GM18517 (cell line): ENCODE data around the gene RAB4A.

Experiments used
- ATAC-seq: cut with Tn5 transposase; IDR thresholded peaks from one replicate; pipeline ENCODE4 v1.9.1; 2021; ENCODE audit warnings: mild to moderate bottlenecking, moderate library complexity; ENCODE audit not compliant: unreplicated experiment

RAB4A gene, protein sequence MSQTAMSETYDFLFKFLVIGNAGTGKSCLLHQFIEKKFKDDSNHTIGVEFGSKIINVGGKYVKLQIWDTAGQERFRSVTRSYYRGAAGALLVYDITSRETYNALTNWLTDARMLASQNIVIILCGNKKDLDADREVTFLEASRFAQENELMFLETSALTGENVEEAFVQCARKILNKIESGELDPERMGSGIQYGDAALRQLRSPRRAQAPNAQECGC

DNA sequence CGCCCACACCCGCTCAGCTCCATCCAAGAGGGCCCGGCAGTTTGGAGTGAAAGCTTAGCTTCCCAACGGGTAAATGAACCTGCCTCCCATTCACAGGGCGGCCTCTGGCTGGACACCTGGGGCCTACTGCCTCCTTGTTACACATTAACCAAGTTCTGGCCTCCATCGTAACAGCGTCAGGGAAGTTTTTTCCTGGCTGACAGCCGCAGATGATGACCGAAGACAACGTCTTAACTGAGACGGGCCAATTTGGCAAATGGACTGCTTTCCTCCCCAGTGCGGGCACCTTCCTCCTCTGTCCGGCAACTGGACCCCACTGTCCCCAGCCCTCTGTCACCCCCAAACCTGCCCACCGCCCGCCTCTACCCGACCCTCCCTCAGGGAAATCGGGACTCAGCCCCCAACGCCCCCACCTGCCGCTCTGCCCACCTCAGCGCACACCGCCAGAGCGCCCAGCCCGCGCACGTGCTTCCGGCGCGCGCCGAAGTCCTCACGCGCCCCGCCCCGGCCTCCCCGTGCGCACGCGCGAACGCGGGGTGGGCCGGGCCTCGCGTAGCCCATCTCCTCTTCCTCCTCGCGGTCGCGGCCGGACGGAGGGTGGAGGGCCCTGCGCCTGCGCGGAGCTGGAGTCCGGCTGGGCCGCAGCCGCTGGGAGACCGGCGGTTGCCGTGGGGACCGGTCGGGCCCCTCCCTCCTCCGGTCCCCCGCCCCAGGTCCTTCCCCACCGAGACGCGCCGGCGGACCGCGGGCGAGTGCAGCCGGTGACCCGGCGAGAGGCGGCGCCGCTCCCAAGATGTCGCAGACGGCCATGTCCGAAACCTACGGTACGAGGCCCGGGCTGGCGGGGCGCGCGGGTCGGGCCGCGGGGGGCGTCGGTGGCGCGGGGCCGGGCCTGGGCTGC is at the start of gene RAB4A:
RAB4A (plus strand) TSS at position 565 of the 901 bp plus-strand sequence; CDS start at position 794, 229 bp downstream.
- peak; percentile 74 for ATAC-seq

DNA sequence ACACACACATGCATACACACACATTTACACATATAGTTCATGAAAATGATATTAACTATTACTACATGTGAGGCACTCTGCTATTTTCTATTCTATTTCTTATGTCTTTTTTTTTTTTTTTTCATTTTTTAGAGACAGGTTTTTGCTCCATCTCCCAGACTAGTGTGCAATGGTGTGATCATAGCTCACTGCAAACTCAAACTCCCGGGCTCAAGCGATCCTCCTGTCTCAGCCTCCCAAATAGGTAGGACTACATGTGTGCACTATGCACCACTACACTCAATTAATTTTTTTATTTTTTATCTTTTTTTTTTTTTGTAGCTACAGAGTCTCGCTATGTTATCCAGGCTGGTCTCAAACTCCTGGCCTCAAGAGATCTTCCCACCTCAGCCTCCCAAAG is 48.8 kb upstream of the RAB4A start:
- no peak for ATAC-seq

DNA sequence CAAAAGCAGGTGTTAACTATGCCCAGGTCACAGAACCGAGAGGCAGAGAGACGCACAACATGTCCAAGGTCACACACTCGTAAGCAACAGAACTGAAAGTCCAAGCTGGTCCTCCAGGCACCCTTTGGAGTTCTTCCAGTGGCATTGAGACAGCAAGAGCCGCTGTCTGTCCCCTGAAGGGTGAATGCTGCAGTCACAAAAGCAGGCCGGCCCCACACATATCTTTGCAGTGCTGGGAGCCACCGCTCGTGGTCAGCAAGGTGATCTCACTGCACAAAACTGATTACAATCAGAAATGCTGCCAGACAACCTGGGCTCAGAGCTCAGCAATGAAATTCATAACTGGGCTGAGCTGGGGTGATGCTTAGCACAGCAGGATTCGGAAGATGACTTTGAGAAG is 47.4 kb upstream of the RAB4A start:
- no peak for ATAC-seq

DNA sequence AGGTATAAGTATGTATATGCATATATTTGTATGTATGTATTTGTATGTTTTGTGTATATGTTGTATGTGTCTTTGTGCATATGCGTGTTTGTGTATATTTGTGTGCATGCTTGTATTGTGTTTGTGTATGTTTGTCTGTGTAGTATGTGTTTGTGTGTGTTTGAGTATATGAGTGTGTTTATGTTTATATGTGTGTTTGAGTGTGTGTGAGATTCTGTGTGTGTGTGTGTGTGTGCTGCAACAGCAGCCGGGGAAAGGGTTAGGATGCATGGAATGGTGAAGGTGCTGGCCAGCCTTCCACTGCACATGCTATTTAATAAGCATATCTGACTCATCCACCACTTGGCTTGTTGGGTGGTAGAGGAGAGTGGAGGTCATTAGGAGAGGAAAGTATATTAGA is 46.6 kb upstream of the RAB4A start:
- no peak for ATAC-seq

DNA sequence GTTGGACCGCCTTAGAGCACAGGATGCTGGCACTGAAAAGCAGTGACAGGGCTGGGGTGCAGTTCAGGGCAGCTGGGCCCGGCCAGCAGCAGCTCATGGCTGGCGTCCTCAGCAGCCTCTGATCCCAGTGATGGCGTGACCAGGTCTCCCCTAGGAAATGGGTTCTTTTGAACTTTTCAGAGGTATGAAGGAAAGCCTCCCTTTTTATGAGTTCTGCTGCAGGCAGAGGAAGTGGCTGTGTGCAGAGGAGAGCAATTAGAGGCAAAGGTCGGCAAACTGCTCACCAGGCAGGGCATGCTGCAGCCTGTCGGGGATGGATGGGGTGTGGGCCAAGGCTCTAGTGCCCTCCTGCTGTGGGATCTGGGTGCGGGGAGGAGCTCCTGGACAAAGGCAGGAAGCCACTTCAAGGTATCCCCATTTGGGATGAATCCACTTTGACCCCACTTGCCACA is 45.6 kb upstream of the RAB4A start:
- no peak for ATAC-seq

DNA sequence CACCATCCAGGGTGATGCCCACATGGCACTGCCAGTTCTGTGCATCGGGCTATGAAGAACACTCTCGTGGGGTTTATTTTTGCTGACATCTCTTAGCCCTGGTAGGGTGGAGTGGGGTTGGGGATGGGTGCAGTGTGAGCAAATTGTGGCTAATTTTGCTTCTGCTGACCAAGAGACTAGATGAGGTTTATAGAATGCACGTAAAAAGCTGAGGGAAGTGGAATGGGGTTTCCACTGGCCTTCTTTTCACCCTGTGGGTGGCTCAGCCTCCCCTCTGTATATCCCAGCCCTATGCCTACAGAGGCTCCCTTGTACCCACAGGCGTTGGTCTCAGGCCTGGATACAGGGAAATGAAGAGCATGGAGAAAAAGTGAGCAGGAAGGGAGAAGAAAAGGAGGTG is 44.1 kb upstream of the RAB4A start:
- ATAC-seq = no peak

DNA sequence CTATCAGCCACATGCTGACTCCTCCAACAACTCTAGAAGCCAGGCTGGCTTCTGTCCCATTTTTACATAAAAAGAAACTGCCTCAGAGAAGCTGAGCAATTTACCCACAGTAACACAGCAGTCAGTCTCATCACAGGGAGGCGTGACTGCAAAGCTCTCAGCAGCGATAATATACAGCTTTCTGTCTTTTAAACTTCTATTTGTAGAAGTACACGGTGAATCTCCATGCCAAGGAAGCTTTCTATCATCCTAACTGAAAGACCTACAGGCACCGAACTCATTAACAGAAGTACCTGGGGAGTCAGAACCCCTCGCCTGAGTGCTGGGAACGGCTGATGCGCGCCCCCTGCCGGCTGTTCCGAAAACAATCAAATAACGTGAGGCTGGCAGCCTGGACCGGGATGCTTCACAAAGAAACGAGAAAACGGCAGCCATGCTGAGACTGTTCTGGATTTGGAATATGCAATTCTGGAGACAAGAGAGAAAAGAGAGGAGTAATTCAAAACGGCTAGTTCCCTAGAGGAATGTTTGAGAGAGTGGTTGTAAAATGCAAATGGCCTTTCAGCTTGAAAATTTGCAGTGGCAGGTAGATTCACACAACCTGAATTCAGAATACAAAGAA is 43.5 kb upstream of the RAB4A start:
- no peak for ATAC-seq

DNA sequence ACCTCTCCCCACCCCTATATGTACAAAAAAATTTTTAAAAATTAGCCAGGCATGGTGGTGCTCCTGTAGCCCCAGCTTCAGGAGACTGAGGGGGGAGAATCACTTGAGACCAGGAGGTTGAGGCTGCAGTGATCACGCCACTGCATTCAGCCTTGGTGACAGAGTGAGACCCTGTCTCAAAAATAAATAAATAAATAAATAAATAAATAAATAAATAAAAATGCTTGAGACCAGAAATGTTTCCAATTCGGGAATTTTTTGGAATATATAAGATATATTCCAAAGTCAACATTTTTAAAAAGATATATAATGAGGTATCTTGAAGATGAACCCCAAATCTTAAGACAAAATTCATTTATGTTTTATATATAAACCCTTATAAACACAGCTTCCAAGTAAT is 42.4 kb upstream of the RAB4A start:
- ATAC-seq = no peak

DNA sequence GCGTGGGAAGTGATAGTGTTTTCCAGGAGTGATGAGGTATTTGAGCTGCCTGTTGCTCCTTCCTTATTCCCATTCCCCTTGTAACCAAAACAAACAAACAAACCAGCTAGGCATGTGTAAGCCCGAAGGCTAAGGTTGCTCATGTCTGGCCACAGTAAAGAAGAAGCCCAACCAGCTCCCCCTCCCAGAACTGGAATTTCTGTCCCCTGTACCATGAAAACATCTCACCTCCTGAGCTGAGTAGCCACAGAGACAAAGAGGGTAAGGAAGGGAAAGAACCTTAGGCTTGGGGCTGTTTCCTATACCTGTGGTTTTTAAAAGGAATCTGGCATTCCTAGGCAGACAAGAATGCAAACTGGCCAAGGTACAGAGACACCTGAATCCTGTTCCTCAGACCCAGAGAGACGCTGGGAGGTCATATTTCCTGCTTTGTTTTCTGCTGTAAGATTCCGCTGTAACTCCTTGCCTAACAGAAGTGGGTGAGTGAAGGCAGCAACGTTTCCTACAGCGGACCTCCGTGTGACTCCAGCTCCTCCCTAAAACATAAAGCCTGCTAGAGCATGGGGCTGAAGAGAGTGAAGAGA is 41.7 kb upstream of the RAB4A start:
- no peak for ATAC-seq

DNA sequence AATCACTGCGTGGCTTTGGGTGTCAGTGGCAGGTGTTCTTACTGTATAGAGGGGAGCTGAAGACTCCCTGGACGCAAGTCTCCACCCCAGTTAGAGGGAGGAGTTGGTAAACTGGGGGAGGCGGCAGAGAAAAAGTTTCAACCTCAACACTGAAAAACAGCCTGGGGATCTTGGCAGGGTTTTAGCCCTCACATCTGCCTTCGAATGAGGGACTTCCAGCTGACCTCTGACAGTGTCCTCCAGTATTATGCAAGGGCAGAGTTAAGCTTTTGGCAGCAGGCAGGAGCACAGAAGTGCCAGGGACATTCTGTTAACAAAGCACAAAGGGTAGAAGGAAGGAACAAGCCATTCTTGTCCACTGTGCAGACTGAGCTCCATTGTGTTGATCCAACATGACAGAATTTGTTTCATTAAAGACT is 41.2 kb upstream of the RAB4A start:
- no peak for ATAC-seq

DNA sequence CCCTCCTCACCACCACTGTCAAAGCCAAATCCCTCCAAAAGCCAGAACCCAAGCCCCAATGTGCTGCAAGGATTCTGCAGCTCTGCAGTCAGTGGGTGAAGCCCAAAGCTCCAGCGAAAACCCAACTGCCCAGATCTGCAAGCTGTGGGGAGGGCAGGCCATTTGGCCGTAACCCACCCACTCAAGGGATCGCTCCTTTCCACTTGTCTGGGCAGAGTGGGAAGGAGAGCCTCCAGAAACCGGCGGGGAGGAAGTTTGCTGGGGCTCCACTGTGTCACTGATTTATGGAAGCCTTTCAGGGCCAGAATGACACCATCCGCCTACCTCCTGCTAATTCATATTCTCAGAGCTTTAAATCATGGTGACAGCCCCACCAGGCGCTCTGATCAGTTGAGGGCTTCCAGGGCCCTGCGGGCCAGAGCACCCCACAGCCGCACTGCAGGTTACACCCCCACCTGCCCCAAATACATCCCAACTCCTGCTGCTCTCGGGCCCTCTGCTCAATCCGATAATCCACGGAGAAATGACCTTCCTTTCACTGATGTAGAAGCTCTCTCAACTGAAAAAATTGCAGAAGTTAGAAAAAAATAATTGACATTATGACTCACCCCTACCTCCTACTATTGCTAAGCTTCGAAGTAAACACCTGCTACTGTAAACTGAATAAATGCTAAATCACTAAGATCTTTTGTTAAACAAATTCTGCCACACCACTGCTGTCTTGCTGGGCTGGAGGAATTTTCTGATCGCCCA is 40.6 kb upstream of the RAB4A start:
- ATAC-seq = peak; percentile 72

DNA sequence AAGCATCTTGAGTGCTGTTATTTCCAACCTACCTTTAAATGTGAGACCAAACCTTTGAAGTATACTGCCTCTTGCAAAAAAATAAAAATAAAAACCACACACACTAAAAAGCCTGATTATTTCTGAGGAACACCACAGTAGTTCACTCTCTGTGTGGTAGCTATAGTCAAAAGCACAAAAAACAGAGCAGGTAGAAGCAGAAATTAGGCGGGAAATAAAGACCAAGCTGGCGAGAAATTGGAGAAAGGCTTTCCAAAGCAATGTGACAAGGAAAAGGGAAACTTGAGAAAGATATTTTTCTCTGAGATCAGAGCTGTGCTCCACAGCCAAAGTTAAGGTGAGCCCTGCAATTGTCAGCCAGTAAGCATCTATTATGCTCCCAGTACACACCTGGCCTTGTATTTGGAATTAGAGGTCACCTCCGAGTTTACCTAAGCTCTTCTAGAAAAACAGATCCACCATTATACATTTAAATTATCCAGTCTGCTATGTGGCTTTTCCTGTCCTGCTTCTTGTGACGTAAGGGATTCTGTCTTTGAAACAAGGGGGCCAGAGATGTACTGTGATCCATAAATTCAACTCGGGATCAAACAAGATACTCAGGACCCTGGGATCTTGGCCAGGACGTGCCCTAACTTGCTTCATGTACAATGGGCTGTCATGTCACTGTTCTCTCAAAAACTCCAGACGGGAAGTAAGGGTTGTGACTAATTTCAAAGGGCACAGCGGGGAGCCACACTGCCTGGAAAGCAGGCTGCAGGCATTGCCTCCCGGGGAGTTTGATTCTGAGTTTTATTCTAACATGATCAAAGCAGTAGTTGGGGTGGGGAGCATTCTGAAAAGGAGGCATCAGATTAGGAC is 39.8 kb upstream of the RAB4A start:
- no peak for ATAC-seq

DNA sequence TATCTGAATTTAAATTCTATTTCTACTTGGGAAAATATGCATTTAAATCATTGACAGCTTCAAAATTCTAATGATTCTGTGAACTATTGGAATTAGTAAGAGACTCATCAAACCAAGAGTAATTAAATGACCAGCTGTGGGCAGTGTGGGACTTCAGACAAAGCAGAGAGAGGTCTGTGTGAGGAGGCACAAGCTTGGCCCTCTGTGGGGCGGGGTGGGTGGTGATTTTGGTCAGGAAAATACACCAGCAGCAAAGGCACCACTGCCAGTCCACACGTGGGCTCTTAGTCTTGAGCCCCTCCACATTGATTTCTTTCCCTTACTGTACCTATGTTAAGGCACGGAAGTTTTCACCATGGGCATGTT is 39.2 kb upstream of the RAB4A start:
- no peak for ATAC-seq

DNA sequence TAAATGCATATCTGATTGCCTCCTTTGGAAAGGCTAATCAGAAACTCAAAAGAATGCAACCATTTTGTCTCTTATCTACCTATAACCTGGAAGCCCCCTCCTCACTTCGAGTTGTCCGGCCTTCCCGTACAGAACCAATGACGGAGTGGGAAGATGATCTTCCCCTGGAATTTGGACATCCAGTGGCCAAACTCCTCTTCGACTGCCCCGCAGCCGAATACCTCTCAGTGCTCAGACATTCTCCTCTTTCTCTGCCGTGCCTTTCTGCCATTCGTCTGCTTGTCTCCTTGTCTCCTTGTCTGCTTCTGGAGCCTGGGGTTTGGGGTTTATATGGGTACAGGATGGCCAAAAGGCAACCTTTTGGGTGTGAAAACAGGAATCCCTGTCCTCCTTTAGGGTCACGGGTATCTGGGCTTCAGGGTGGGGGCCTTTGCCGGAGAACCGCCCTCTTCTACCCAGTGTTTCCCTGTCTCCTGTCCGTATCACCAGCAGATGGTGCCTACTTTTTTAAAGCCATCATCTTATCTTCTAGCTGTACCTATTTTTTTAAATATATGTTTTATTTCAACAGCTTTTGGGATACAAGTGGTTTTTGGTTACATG is 35.9 kb upstream of the RAB4A start:
- no peak for ATAC-seq

DNA sequence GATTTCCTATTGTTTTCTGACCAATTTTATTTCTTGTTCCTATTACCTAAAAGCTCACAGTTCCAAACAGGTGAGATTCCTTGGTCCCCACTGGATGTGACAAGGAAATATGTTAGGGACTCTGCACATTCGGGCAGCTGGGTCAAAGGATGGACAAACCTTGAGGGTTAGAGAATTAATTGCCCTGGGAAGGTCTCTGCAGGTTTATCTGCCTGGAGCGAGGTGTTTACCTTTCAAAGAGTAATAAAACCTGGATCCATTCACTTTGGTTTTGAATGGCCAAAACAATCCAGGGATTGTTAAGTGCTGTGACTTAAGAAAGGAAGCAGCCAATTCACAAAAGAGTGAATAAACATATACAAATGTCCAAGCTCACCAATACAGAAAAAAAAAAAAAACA is 33.6 kb upstream of the RAB4A start:
- ATAC-seq = no peak

DNA sequence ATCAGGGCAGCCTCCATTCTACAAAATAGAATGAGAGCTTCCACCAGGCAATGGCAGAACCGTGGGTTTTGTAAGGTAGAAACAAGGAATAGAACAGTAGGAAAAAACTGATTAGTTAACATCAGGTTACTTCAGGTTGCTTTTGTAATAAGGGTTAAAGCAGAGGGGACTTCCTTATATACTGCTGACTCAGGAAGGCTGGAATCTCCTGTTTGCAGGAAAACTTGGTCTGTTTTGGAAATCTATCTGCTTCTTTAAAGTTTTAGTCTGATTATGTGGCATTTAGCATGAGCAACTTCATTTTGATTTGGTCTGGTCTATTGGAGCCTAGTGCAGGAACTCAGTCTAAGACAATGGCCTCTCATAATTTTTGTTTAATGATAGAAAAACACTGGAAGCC is 32.7 kb upstream of the RAB4A start:
- ATAC-seq = no peak

DNA sequence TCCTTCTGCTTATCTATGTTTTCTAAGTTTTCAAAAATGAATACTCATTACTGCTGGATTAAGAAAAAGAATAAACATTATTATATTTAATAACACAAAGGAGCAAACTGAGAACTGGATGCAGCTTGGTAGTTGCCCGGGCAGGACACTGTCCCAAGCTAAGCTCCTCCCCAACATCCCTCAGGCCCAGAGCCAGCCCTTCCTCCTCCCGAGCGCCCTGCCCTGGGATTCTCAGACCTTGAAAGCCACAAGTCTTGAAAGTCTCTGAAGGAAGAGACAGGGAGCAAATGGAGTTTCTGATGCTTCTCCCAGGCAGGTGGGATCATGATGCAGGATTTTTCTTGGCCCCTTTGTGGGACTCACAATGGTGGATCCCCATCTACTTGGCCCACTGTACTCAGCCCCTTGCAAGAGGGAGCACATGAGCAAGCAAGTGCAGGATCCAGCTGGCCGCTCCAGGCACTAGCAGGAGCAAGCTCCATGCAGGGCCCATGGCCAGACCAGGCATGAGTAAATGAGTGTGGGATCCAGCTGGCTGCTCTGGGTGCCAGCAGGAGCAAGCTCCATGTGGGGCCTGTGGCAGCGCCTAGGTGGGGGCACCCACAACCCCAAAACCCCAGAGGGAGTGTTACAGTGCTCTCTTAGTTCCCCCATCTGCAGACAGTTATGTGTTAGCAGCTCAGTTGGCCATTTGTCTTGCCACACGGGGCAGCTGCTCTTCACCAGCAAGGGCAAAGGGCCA is 32.1 kb upstream of the RAB4A start:
- ATAC-seq = no peak

DNA sequence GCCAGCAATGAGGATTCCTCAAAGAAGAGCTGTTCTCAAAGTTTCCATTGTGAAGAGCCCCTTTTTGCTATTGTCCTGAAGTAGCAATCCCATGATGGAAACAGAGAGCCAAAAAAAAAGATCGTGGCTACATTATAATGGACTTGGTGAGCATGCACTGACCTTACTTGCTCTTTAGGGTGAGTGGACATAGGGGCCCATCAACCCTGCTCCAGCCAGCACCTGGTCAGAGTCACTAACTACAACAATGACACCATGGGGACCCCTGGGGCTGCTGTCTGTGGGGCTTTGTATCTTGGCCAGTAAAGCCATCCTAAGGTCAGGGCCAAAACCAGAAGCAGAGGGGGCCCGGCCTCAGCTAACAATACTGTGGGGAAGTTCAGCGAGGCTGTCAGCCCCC is 30.4 kb upstream of the RAB4A start:
- ATAC-seq = no peak

DNA sequence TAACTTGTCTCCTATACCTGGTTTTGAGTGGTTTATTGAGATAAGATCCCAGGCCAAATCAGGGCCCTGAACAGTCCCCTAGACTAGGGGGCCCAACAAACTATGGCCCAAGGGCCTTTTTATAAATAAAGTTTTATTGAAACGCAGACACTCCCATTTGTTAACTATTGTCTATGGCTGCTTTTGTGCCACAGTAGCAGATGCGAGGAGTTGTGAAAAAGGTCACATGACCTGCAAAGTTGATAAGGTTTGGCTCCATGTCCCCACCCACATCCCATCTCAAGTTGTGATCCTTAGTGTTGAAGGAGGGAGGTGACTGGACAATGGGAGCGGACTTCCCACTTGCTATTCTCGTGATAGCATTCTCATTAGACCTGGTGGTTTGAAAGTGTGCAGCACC is 29.5 kb upstream of the RAB4A start:
- ATAC-seq = no peak
